ENCODE results near the gene PIEZO2. TPM values are rescaled to one million over a fixed set of nuclear protein-coding genes. Genes with fewer than 3 reads are reported as not detected.

Gene PIEZO2
- total and polyA plus RNA-seq, 9 donors, result 2.0 to 8.5 (median 3.2) TPM

GRCh38 chr18:10804126-10804525 is 345.2 kb downstream of the PIEZO2 start:
- Histone ChIP-seq H3K4me3 (no peak overlapping the region), H3K9me3 (no peaks in the 10 kb centered on the region), H3K36me3 (no peaks in the 10 kb centered on the region), H3K27me3 (no peaks in the 10 kb centered on the region), H3K4me1 (ENCODE audit: insufficient read depth) (peaks cover under 1% of the 10 kb centered on the region), H3K27ac (no peak overlapping the region)
- TF ChIP-seq POLR2A (IDR thresholded peaks at IDR 0.05) (no peak), EP300 (IDR thresholded peaks at IDR 0.05) (no peak), CTCF (IDR thresholded peaks at IDR 0.05) (no peak)
- no peak for DNase-seq
- intact Hi-C loops (cut with DNase I), result no loop called here
- 56 to 62% (median 56%) methylated on average over 9 of the region's 9 CpGs for WGBS, 3 donors

GRCh38 chr18:10798727-10799550 is 350.4 kb downstream of the PIEZO2 start:
- no peak for DNase-seq
- Histone ChIP-seq H3K4me1 (ENCODE audit: insufficient read depth) (peaks cover 2% of the 10 kb centered on the region), H3K4me3 (no peak overlapping the region), H3K36me3 (no peaks in the 10 kb centered on the region), H3K9me3 (no peaks in the 10 kb centered on the region), H3K27me3 (no peaks in the 10 kb centered on the region), H3K27ac (no peak overlapping the region)
- intact Hi-C loops (cut with DNase I), result no loop called here
- WGBS, 3 donors, result 37 to 49% (median 40%) methylated on average over 7 of the region's 7 CpGs
- TF ChIP-seq CTCF (IDR thresholded peaks at IDR 0.05) (no peak), POLR2A (IDR thresholded peaks at IDR 0.05) (no peak), EP300 (IDR thresholded peaks at IDR 0.05) (no peak)

- TF ChIP-seq POLR2A (IDR thresholded peaks at IDR 0.05), result no peak
- no peak for TF ChIP-seq CTCF (IDR thresholded peaks at IDR 0.05)
- TF ChIP-seq EP300 (IDR thresholded peaks at IDR 0.05), result no peak
- intact Hi-C loops (cut with DNase I), result no loop called here
- WGBS, 3 donors, result 43 to 90% (median 84%) methylated on average over 1 of the region's 1 CpG
- Histone ChIP-seq H3K4me3 (no peak overlapping the region), H3K4me1 (ENCODE audit: insufficient read depth) (peaks cover 2% of the 10 kb centered on the region), H3K36me3 (no peaks in the 10 kb centered on the region), H3K27me3 (no peaks in the 10 kb centered on the region), H3K27ac (no peak overlapping the region), H3K9me3 (no peaks in the 10 kb centered on the region)
- no peak for DNase-seq
Observed at GRCh38 chr18:10797896-10798295, 351.5 kb downstream of the PIEZO2 start.

DNA sequence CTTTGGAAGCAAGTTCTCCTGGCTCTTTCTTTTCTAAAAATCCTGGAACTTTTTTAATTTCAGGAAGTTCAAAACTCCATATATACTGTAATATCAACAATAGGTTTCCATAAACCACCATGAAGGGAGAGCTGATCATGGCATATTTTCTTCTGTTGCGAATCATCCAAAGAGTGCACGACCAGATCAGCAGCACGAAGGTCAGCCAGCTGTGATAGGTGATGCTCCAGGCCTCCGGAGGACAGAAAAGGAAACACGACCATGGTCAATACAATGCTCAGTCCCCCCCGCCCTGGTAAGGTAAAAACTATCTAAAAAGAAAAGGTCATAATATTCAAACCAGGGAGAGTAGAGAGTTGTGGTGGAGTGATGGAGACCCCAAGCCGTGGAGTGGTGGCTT is 354.6 kb downstream of the PIEZO2 start:
- intact Hi-C loops (cut with DNase I), result no loop called here
- H3K9me3 ChIP-seq, result no peaks in the 10 kb centered on the region
- H3K36me3 ChIP-seq, result no peaks in the 10 kb centered on the region
- no peaks in the 10 kb centered on the region for H3K27me3 ChIP-seq
- H3K27ac ChIP-seq, result no peak overlapping the region
- H3K4me3 ChIP-seq, result no peak overlapping the region
- TF ChIP-seq EP300 (IDR thresholded peaks at IDR 0.05), result no peak
- TF ChIP-seq POLR2A (IDR thresholded peaks at IDR 0.05), result no peak
- no peak for TF ChIP-seq CTCF (IDR thresholded peaks at IDR 0.05)
- 61 to 65% (median 62%) methylated on average over 7 of the region's 7 CpGs for WGBS, 3 donors
- peaks cover 2% of the 10 kb centered on the region for H3K4me1 ChIP-seq (ENCODE audit: insufficient read depth)
- no peak for DNase-seq

Measured in ovary (tissue), 9 donors.